ENCODE measurements around the gene EPC2. TPM values are rescaled to one million over a fixed set of nuclear protein-coding genes. Genes with fewer than 3 reads are reported as not detected.

EPC2 gene
- total RNA-seq, 1 experiment from 2014 or later: 19.6 TPM

- no peak overlapping the region for H3K4me2 ChIP-seq (ENCODE audit: low read length)
- no peak overlapping the region for H3K9ac ChIP-seq (ENCODE audit: low read length)
- no peak for DNase-seq (ENCODE audit: low read depth, low spot score)
- no peaks in the 10 kb centered on the region for H3K9me3 ChIP-seq (ENCODE audit: control insufficient read depth in 1 of 2, insufficient read depth in 1 of 2, low read depth in 1 of 2, low read length in 2 of 2)
- intact Hi-C loops (cut with micrococcal nuclease): no loop called here
- H3K36me3 ChIP-seq (ENCODE audit: control insufficient read depth in 1 of 2, insufficient read depth in 2 of 2, low read length in 2 of 2): no peaks in the 10 kb centered on the region
- H3K4me3 ChIP-seq (replicated peaks in 1 of 2; ENCODE audit: low read depth in 1 of 2, low read length in 2 of 2): no peak overlapping the region
- no peaks in the 10 kb centered on the region for H4K20me1 ChIP-seq (ENCODE audit: insufficient read depth)
- BruUV-seq (replicated peaks): no TSS peak
- H3K27ac ChIP-seq (ENCODE audit: low read depth, low read length): no peak overlapping the region
- H3K79me2 ChIP-seq (ENCODE audit: insufficient read depth, low read length): no peaks in the 10 kb centered on the region
- H2AFZ ChIP-seq (ENCODE audit: low read depth, low read length, poor library complexity, severe bottlenecking): no peak overlapping the region
- no peaks in the 10 kb centered on the region for H3K27me3 ChIP-seq (ENCODE audit: insufficient read depth, low read length)
- TF ChIP-seq SP1 (IDR thresholded peaks at IDR 0.05; ENCODE audit: low read depth): no peak
- TF ChIP-seq, protein P1, sequence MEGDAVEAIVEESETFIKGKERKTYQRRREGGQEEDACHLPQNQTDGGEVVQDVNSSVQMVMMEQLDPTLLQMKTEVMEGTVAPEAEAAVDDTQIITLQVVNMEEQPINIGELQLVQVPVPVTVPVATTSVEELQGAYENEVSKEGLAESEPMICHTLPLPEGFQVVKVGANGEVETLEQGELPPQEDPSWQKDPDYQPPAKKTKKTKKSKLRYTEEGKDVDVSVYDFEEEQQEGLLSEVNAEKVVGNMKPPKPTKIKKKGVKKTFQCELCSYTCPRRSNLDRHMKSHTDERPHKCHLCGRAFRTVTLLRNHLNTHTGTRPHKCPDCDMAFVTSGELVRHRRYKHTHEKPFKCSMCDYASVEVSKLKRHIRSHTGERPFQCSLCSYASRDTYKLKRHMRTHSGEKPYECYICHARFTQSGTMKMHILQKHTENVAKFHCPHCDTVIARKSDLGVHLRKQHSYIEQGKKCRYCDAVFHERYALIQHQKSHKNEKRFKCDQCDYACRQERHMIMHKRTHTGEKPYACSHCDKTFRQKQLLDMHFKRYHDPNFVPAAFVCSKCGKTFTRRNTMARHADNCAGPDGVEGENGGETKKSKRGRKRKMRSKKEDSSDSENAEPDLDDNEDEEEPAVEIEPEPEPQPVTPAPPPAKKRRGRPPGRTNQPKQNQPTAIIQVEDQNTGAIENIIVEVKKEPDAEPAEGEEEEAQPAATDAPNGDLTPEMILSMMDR (IDR thresholded peaks at IDR 0.05 in 2 of 3, conservative IDR thresholded peaks at IDR 0.05 in 1 of 3; ENCODE audit: borderline replicate concordance in 1 of 3, insufficient read depth in 1 of 3, low read depth in 2 of 3, low read length in 2 of 3): no peak
- ATAC-seq: no peak
- CTCF ChIA-PET: no interaction called here
- H3K4me1 ChIP-seq (ENCODE audit: control insufficient read depth in 1 of 2, insufficient read depth in 2 of 2, low read length in 2 of 2): no peaks in the 10 kb centered on the region
- H3K9me2 ChIP-seq (ENCODE audit: insufficient read depth): no peaks in the 10 kb centered on the region
- POLR2A ChIA-PET: no interaction called here
- RAD21 ChIA-PET (ENCODE audit: low non-redundant PET in 1 of 2, low total read pairs in 2 of 2, uncharacterized antibody in 2 of 2, unreplicated experiment in 2 of 2): no interaction called here
Observed at GRCh38 chr2:148627224-148627623, 17.3 kb upstream of the EPC2 start.

DNA sequence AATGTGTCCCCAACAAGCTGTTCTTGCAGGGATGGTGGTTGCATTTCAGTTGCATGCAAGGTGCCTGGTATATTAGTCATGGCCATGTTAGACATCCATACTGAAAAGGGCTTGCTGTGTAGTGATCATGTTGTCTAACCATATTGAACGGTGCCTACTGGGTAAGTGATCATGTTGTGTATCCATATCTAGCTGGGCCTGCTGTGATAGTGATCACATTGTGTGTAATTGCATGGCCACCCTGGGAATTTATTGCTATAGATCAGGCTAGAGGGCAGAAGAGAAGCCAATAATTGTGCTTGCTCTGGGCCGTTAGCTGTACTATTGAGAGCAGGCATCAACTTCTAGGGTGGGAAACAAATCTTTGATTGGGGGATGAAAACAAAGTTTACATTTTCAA is 9.8 kb upstream of the EPC2 start:
- POLR2A ChIA-PET: no interaction called here
- H4K20me1 ChIP-seq (ENCODE audit: insufficient read depth): no peaks in the 10 kb centered on the region
- CTCF ChIA-PET: no interaction called here

More for the DNA sequence above, 9.8 kb upstream of the EPC2 start:
- ATAC-seq: no peak
- no peak overlapping the region for H3K4me3 ChIP-seq (replicated peaks in 1 of 2; ENCODE audit: low read depth in 1 of 2, low read length in 2 of 2)
- intact Hi-C loops (cut with micrococcal nuclease): no loop called here
- no TSS peak for BruUV-seq (replicated peaks)
- DNase-seq (ENCODE audit: low read depth, low spot score): no peak
- H3K9me2 ChIP-seq (ENCODE audit: insufficient read depth): no peaks in the 10 kb centered on the region; the same call in 1 of the 2 replicates
- no peaks in the 10 kb centered on the region for H3K27me3 ChIP-seq (ENCODE audit: insufficient read depth, low read length)
- no peaks in the 10 kb centered on the region for H3K79me2 ChIP-seq (ENCODE audit: insufficient read depth, low read length)
- RAD21 ChIA-PET (ENCODE audit: low non-redundant PET in 1 of 2, low total read pairs in 2 of 2, uncharacterized antibody in 2 of 2, unreplicated experiment in 2 of 2): no interaction called here
- TF ChIP-seq, protein P2, sequence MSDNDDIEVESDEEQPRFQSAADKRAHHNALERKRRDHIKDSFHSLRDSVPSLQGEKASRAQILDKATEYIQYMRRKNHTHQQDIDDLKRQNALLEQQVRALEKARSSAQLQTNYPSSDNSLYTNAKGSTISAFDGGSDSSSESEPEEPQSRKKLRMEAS (IDR thresholded peaks at IDR 0.05): no peak
- TF ChIP-seq YY1 (IDR thresholded peaks at IDR 0.05; ENCODE audit: extremely low read depth, insufficient replicate concordance, low read depth, low read length) (no peak), POLR2A (IDR thresholded peaks at IDR 0.05; ENCODE audit: borderline replicate concordance, extremely low read depth, insufficient read depth, insufficient read length) (no peak), SP1 (IDR thresholded peaks at IDR 0.05; ENCODE audit: low read depth) (no peak), TCF7L2 (IDR thresholded peaks at IDR 0.05; ENCODE audit: borderline replicate concordance, extremely low read depth, insufficient read depth, insufficient read length) (no peak)
- H3K9me3 ChIP-seq (ENCODE audit: control insufficient read depth in 1 of 2, insufficient read depth in 1 of 2, low read depth in 1 of 2, low read length in 2 of 2): no peaks in the 10 kb centered on the region
- H3K4me2 ChIP-seq (ENCODE audit: low read length): no peak overlapping the region
- no peak overlapping the region for H3K9ac ChIP-seq (ENCODE audit: low read length)
- no peaks in the 10 kb centered on the region for H3K4me1 ChIP-seq (ENCODE audit: control insufficient read depth in 1 of 2, insufficient read depth in 2 of 2, low read length in 2 of 2)
- no peak overlapping the region for H2AFZ ChIP-seq (ENCODE audit: low read depth, low read length, poor library complexity, severe bottlenecking)
- H3K27ac ChIP-seq (ENCODE audit: low read depth, low read length): no peak overlapping the region
- H3K36me3 ChIP-seq (ENCODE audit: control insufficient read depth in 1 of 2, insufficient read depth in 2 of 2, low read length in 2 of 2): no peaks in the 10 kb centered on the region

Data from HCT116 (cell line).